HG03025 (cell line): ENCODE data around the gene SMARCAL1.

Experiments
- ATAC-seq: cut with Tn5 transposase; IDR thresholded peaks from one replicate; pipeline ENCODE4 v1.9.1; 2021; ENCODE audit warnings: mild to moderate bottlenecking, moderate library complexity; ENCODE audit not compliant: unreplicated experiment, low FRiP score

SMARCAL1 gene

DNA sequence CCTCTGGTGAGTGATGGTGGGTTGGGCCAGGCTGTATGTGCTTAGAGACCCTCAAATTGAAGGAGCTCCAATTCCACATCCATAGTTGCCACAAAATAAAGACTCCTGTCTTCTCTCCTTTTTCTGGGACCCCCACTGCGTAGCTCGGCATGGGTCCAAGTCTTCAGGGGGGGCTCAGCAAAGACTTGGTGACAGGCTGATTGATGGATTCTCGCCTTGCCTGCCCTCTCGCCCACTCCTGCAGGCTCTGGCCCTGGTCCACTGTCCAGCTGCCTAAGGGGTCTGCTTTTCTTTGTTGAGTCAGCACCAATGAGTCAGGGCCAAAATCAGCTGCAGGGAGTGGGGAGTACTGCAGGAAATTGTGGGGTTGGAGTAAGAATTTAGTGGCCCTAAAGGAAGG, 107.8 kb downstream of the SMARCAL1 start:
- ATAC-seq = no peak

DNA sequence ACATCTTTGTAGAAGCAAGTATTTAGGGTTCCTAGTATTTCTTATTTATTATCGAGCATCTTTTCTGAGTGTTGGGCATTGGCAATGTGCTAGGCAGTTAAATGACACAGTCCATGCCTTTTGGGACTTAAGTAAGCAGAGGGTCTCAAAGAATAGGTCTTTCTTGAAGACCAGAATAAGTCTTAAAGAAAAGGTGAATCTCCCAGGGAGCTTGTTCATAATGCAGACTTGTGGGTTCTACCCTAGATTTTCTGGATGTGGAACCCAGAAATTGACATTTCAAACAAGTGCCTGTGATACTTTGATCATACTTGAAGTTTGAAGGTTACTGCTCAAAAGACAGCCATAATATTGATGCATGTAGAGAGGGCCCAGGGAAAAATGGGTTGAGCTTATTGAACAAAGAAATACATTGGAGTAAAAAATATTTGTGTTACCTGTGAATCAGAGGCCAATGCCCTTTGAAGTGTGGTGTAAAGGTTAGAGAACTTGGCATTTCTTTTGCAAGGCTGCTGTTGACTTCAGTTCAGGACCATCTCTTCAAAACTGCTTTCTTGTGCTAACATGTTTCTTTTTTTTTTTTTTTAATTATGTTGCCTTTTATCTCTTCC, 110.7 kb downstream of the SMARCAL1 start:
- no peak for ATAC-seq

DNA sequence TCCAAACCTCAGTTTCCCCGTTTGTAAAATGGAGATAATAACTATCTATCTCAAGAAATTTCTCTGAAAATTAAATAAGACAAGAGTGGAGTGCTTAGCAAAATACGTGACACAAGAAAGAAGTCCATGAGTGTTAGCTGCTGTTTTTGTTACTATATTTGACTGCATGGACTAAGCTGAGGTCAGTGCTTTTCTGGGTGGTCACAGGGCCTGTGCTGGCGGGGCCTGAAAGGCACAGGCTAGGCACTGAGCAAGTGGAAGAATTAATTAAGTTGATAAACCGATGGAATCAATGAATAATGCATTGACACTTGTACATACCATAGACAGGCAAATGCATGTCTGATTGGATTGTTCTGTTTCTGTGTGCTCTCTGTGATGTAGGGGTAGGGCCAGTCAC, 113.7 kb downstream of the SMARCAL1 start:
- no peak for ATAC-seq

DNA sequence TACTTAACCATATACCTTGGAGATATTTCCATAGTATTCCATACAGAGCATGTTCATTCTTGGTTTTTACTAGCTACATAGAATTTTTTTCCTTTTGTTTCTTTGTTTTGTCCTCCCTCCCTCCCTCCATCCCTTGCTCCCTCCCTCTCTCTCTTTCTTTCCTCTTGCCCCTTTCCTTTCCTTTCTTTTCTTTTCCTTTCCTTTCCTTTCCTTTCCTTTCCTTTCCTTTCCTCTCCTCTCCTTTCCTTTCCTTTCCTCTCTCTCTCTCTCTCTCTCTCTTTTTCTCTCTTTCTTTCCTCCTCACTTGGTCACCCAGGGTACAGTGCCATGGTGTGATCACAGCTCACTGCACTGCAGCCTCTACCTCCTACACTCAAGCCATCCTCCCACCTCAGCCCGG, 114.7 kb downstream of the SMARCAL1 start:
- no peak for ATAC-seq

DNA sequence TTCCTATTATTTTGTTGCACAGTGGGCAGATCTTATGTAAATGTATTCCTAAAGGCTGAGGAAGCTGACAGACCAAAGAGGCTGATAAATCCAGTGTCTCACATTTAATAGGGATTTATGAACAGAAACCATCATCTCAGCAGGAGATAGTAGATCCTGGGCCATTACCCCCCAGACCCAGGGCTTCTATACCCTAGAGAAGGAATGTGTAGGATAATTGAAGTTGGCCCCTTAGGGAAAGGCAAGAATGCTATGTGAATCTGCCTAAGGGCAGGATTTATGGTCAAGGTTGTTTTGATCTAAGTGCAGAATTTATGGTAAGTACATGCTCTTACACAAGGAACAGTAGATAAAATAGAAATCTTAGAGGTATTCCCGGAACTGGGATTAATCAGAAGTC, 115.3 kb downstream of the SMARCAL1 start:
- ATAC-seq = no peak

DNA sequence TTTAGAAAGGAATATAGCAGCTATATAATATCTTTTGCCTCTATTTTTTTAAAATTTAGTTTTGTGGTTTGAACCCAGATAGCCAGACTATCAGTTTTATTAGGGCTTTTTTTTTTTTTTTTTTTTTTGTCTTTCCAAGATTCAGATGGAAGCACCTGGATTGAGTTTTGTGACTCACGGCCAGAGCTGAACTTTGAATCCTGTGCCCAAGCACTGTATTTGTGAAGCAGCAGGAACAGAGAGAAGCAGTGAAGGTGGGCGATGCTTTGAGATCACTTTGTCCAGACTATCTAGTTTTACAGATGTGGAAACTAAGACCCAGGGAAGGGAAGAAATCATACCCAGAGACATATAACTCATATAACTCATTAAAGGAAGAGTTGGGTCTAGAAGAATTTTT, 120.3 kb downstream of the SMARCAL1 start:
- no peak for ATAC-seq
